ENCODE data around the gene IRF9. TPM values are rescaled to one million over a fixed set of nuclear protein-coding genes. Genes with fewer than 3 reads are reported as not detected.

Gene IRF9
- total and polyA plus RNA-seq, 2 of the 13 experiments (the other 11 are each of a cell fraction or from before 2014, with no cell fraction given) = 14.9 to 49.7 TPM

- TF ChIP-seq DNMT1 (CRISPR knock-in tag; IDR thresholded peaks at IDR 0.05) = 0 out of 2 replicates have a peak, but pooled peaks have one; percentile 23
- peak; percentile 77 for TF ChIP-seq GMEB1 (CRISPR knock-in tag; IDR thresholded peaks at IDR 0.05; ENCODE audit: borderline replicate concordance)
- peak; percentile 82; the same call in 1 of the 2 replicates for TF ChIP-seq ZBTB1 (CRISPR knock-in tag; IDR thresholded peaks at IDR 0.05; ENCODE audit: borderline replicate concordance)
- peak; percentile 77 for TF ChIP-seq ZNF652 (CRISPR knock-in tag; IDR thresholded peaks at IDR 0.05; ENCODE audit: borderline replicate concordance, low read depth)
- TF ChIP-seq TGIF2 (CRISPR knock-in tag; IDR thresholded peaks at IDR 0.05) = peak; percentile 98
- TF ChIP-seq SIX1 (CRISPR knock-in tag; IDR thresholded peaks at IDR 0.05; ENCODE audit: borderline replicate concordance) = peak; percentile 87
- no peak for TF ChIP-seq ZNF703 (CRISPR knock-in tag; IDR thresholded peaks at IDR 0.05; ENCODE audit: borderline replicate concordance)
- peak; percentile 93 for TF ChIP-seq HIC2 (CRISPR knock-in tag; IDR thresholded peaks at IDR 0.05; ENCODE audit: low read depth)
- TF ChIP-seq PAXIP1 (CRISPR knock-in tag; conservative IDR thresholded peaks at IDR 0.05) = peak; percentile 100
- TF ChIP-seq MXD3 (CRISPR knock-in tag; IDR thresholded peaks at IDR 0.05) = peak; percentile 96
- TF ChIP-seq ZNF557 (CRISPR knock-in tag; IDR thresholded peaks at IDR 0.05) = peak; percentile 96
- no peak for TF ChIP-seq NFIB (CRISPR knock-in tag; IDR thresholded peaks at IDR 0.05; ENCODE audit: borderline replicate concordance)
- TF ChIP-seq ASH2L (IDR thresholded peaks at IDR 0.05; ENCODE audit: insufficient read length, low read depth, low read length) = peak; percentile 96
- TF ChIP-seq MTF1 (CRISPR knock-in tag; IDR thresholded peaks at IDR 0.05) = peak; percentile 94
- peak; percentile 99 for TF ChIP-seq ZNF609 (CRISPR knock-in tag; IDR thresholded peaks at IDR 0.05; ENCODE audit: borderline replicate concordance)
Observed at GRCh38 chr14:24113801-24114531, 47.1 kb upstream of the IRF9 start (continued).

Data from HepG2 (cell line).